GM06990 (cell line): ENCODE results near the gene ANO4.

Source experiments
- DNase-seq: peaks from one replicate; pipeline ENCODE4 v3.0.0-alpha.2; 2011; ENCODE audit not compliant: insufficient read length; ENCODE audit errors: extremely low read depth
- H3K27me3 ChIP-seq: replicated peaks from 2 replicates; pipeline ENCODE4 v1.6.0; 2011; ENCODE audit warnings: low read length; ENCODE audit not compliant: control insufficient read depth, insufficient read depth
- H3K36me3 ChIP-seq: 2 replicates; pipeline ENCODE4 v1.5.1; 2011; ENCODE audit warnings: low read length; ENCODE audit not compliant: control insufficient read depth, insufficient read depth
- H3K4me3 ChIP-seq: replicated peaks from 2 replicates; pipeline ENCODE4 v1.5.1; 2011; ENCODE audit warnings: low read depth, mild to moderate bottlenecking, control low read depth, low read length
- CTCF ChIP-seq: IDR thresholded peaks from 2 replicates; pipeline ENCODE4 v1.5.1; 2011; ENCODE audit warnings: low read length, control low read depth, mild to moderate bottlenecking, inconsistent platforms; ENCODE audit not compliant: insufficient read depth, poor library complexity, severe bottlenecking

ANO4 gene

GRCh38 chr12:100797786-100798185 lies 3.2 kb downstream of the ANO4 start:
- peaks cover 2% of the 10 kb centered on the region for H3K27me3 ChIP-seq
- no peak for TF ChIP-seq CTCF

GRCh38 chr12:100798286-100799160 lies 3.9 kb downstream of the ANO4 start:
- Histone ChIP-seq H3K4me3 (no peak overlapping the region), H3K36me3 (no peaks in the 10 kb centered on the region), H3K27me3 (peaks cover 2% of the 10 kb centered on the region)
- TF ChIP-seq CTCF = no peak
- no peak for DNase-seq

More at GRCh38 chr12:100797786-100798185, 3.2 kb downstream of the ANO4 start:
- Histone ChIP-seq H3K36me3 (no peaks in the 10 kb centered on the region), H3K4me3 (no peak overlapping the region)
- no peak for DNase-seq

GRCh38 chr12:100799770-100800169 lies 5.2 kb downstream of the ANO4 start:
- TF ChIP-seq CTCF = no peak

DNA sequence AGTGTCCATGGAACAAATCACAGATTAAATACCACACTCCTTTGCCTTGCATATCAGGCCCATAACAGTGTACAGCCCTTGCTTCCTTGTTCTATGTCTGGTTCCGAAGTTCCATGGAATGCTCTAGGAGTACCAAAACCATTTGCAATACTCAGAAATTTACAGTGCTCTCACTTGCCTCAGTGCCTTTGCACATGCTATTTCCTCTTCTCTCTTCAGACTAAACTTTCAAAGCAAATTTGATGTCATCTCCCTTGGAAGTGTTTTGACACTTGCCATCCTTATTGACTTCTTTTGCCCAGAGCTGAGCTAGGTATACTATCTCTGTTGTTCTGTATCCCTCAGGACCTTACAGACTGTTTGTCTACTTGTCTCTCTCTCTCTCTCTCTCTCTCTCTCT lies 6.1 kb downstream of the ANO4 start:
- H3K4me3 ChIP-seq = no peak overlapping the region
- no peaks in the 10 kb centered on the region for H3K27me3 ChIP-seq
- no peak for TF ChIP-seq CTCF
- no peak for DNase-seq
- H3K36me3 ChIP-seq = no peaks in the 10 kb centered on the region

More at GRCh38 chr12:100799770-100800169, 5.2 kb downstream of the ANO4 start:
- no peak for DNase-seq
- no peaks in the 10 kb centered on the region for H3K36me3 ChIP-seq
- H3K4me3 ChIP-seq = no peak overlapping the region
- peaks cover 2% of the 10 kb centered on the region for H3K27me3 ChIP-seq

GRCh38 chr12:100801320-100801719 lies 6.7 kb downstream of the ANO4 start:
- no peak overlapping the region for H3K4me3 ChIP-seq
- no peak for TF ChIP-seq CTCF
- no peaks in the 10 kb centered on the region for H3K36me3 ChIP-seq
- DNase-seq = no peak
- no peaks in the 10 kb centered on the region for H3K27me3 ChIP-seq

DNA sequence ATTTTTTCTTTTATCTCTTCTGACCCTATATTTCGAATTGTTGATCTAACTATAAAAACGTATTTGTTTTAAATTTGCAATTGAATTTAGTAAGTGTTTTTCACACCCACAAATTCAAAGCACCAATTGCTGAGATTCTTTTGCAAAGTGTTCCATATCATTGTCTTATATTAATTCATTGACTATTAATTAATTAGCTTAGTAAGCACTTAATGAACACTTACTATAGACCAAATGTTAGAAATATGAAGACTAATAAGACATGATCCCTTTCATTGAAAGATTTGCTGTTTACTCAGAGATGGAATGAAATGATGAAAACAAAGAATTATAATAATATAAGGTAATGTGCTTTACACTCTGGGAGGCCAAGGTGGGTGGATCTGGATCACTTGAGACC lies 14.2 kb downstream of the ANO4 start:
- no peak for TF ChIP-seq CTCF
- Histone ChIP-seq H3K36me3 (no peaks in the 10 kb centered on the region), H3K4me3 (no peak overlapping the region), H3K27me3 (no peaks in the 10 kb centered on the region)
- DNase-seq = no peak
